ENCODE measurements around the gene PPFIA1. TPM values are rescaled to one million over a fixed set of nuclear protein-coding genes. Genes with fewer than 3 reads are reported as not detected.
"Not testable (repeated sequence)": the region's sequence is repeated elsewhere in the genome, so short reads cannot be mapped to it uniquely, and the experiment has no call there.

The PPFIA1 gene
- total and polyA plus RNA-seq, 10 of the 15 experiments (the other 5 are each of a cell fraction or from before 2014, with no cell fraction given) = 5.2 to 26.2 (median 15.8) TPM

- no peak overlapping the region for H3K4me3 ChIP-seq
- intact Hi-C loops (cut with micrococcal nuclease; ENCODE audit: unreplicated experiment) = no loop called here
- no peaks in the 10 kb centered on the region; a peak in 2 of 4 replicates for H3K27me3 ChIP-seq (replicated peaks in 1 of 2; ENCODE audit: control insufficient read depth in 2 of 2, insufficient read depth in 2 of 2, low read length in 1 of 2)
- no peak for DNase-seq (ENCODE audit: low read depth, low spot score)
- no peak overlapping the region for H2AFZ ChIP-seq (ENCODE audit: control insufficient read depth, low read depth, low read length)
- no peaks in the 10 kb centered on the region for H3K9me3 ChIP-seq (replicated peaks; ENCODE audit: control insufficient read depth, insufficient read depth, low read length)
- ChIA-PET CTCF (interaction anchor here (1.2 kb wide), 1 partner anchor 8 kb away, joined by 3 read pairs; no protein-coding TSS in a partner anchor), SMC1A (ENCODE audit: uncharacterized antibody, unreplicated experiment) (no interaction called here), RAD21 (ENCODE audit: unreplicated experiment) (no interaction called here), POLR2A (interaction anchor here (0.8 kb wide), 1 partner anchor 9 kb away, joined by 3 read pairs; no protein-coding TSS in a partner anchor)
- in situ Hi-C loops (cut with MboI) = no loop called here
- no peaks in the 10 kb centered on the region for H4K20me1 ChIP-seq (ENCODE audit: control insufficient read depth, insufficient read depth)
- no peak for ATAC-seq
- no peak overlapping the region for H3K27ac ChIP-seq (ENCODE audit: control insufficient read depth, insufficient read depth)
- no peaks in the 10 kb centered on the region for H3K79me2 ChIP-seq (ENCODE audit: control insufficient read depth, insufficient read depth, low read length)
- no peak overlapping the region for H3K9ac ChIP-seq (ENCODE audit: control insufficient read depth, insufficient read depth, low read length)
- 83% methylated on average over 6 of the region's 6 CpGs for WGBS (ENCODE audit: insufficient coverage, insufficient replicate concordance, low lambda C conversion rate, missing lambda C conversion rate)
- no peak for TF ChIP-seq PKNOX1 (IDR thresholded peaks at IDR 0.05)
- TF ChIP-seq FOS (IDR thresholded peaks at IDR 0.05; ENCODE audit: borderline replicate concordance, extremely low read depth, insufficient read length) = no peak
- no peak for TF ChIP-seq RELA (IDR thresholded peaks at IDR 0.05; ENCODE audit: borderline replicate concordance, partially characterized antibody)
- no peak for TF ChIP-seq ZNF24 (IDR thresholded peaks at IDR 0.05)
- no peaks in the 10 kb centered on the region for H3K4me1 ChIP-seq (ENCODE audit: control insufficient read depth, insufficient read depth, low read length)
- BruUV-seq (replicated peaks) = no TSS peak
- FAIRE-seq = no peak
- H3K4me2 ChIP-seq (ENCODE audit: control insufficient read depth, insufficient read depth) = no peak overlapping the region
- no peaks in the 10 kb centered on the region for H3K36me3 ChIP-seq (ENCODE audit: control insufficient read depth in 2 of 2, insufficient read depth in 2 of 2, low read length in 1 of 2)
Observed at GRCh38 chr11:70407814-70408213, 137.3 kb downstream of the PPFIA1 start.

GRCh38 chr11:70408326-70408725, 137.8 kb downstream of the PPFIA1 start:
- in situ Hi-C loops (cut with MboI); BruUV-seq (replicated peaks); H3K9ac ChIP-seq (ENCODE audit: control insufficient read depth, insufficient read depth, low read length); H3K4me1 ChIP-seq (ENCODE audit: control insufficient read depth, insufficient read depth, low read length); H3K27ac ChIP-seq (ENCODE audit: control insufficient read depth, insufficient read depth); intact Hi-C loops (cut with micrococcal nuclease; ENCODE audit: unreplicated experiment); H3K4me2 ChIP-seq (ENCODE audit: control insufficient read depth, insufficient read depth); H3K27me3 ChIP-seq (replicated peaks in 1 of 2; ENCODE audit: control insufficient read depth in 2 of 2, insufficient read depth in 2 of 2, low read length in 1 of 2); H3K36me3 ChIP-seq (ENCODE audit: control insufficient read depth in 2 of 2, insufficient read depth in 2 of 2, low read length in 1 of 2); DNase-seq (ENCODE audit: low read depth, low spot score); RAD21 ChIA-PET (ENCODE audit: unreplicated experiment); H3K79me2 ChIP-seq (ENCODE audit: control insufficient read depth, insufficient read depth, low read length); FAIRE-seq; SMC1A ChIA-PET (ENCODE audit: uncharacterized antibody, unreplicated experiment); ATAC-seq; H4K20me1 ChIP-seq (ENCODE audit: control insufficient read depth, insufficient read depth); H3K9me3 ChIP-seq (replicated peaks; ENCODE audit: control insufficient read depth, insufficient read depth, low read length); H2AFZ ChIP-seq (ENCODE audit: control insufficient read depth, low read depth, low read length); H3K4me3 ChIP-seq: not testable (repeated sequence)
- ChIA-PET CTCF (interaction anchor here (1.2 kb wide), 1 partner anchor 9 kb away, joined by 3 read pairs; no protein-coding TSS in a partner anchor), POLR2A (interaction anchor here (0.8 kb wide), 1 partner anchor 9 kb away, joined by 3 read pairs; no protein-coding TSS in a partner anchor)
- 97% methylated on average over 4 of the region's 4 CpGs for WGBS (ENCODE audit: insufficient coverage, insufficient replicate concordance, low lambda C conversion rate, missing lambda C conversion rate)

Measured in GM12878 (cell line).